ENCODE data around the gene GPC5. TPM values are rescaled to one million over a fixed set of nuclear protein-coding genes. Genes with fewer than 3 reads are reported as not detected.
"Not testable (repeated sequence)": the region's sequence is repeated elsewhere in the genome, so short reads cannot be mapped to it uniquely, and the experiment has no call there.

Gene GPC5
- polyA plus RNA-seq, 2 donors: not detected

DNA sequence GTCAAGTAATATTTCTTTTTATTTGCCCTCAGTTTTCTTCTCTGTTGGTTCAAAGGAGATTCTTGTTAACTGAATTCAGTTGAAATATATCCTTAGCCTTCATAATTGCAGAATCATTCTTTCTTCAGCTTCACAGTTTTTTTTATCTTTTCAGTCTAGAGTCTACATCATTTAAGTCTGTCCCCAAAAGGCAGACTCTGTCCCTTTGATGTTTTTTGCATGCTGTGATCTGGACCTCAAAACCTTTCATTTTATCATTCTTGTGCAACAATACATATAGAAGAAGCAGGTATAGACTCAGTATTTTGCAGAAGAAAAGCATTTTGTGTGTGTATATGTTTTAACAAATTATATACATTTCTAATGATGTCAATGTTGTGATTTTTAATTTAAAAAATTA lies 1093.4 kb downstream of the GPC5 start:
- H3K9me3 ChIP-seq (ENCODE audit: control insufficient read depth in 2 of 2, insufficient read depth in 1 of 2, low read depth in 1 of 2, low read length in 1 of 2): no peaks in the 10 kb centered on the region
- H3K27me3 ChIP-seq (ENCODE audit: control insufficient read depth in 1 of 2, insufficient read depth in 2 of 2, low read length in 2 of 2): no peaks in the 10 kb centered on the region
- no peaks in the 10 kb centered on the region for H3K36me3 ChIP-seq (ENCODE audit: control insufficient read depth in 2 of 2, insufficient read depth in 2 of 2, low read length in 1 of 2)
- H3K4me1 ChIP-seq (ENCODE audit: control insufficient read depth in 2 of 2, insufficient read depth in 2 of 2, low read length in 1 of 2): no peaks in the 10 kb centered on the region
- H3K4me3 ChIP-seq (ENCODE audit: low read depth in 1 of 2, low read length in 2 of 2): no peak overlapping the region
- no peak overlapping the region for H3K27ac ChIP-seq (ENCODE audit: low read depth in 2 of 2, low read length in 1 of 2)

DNA sequence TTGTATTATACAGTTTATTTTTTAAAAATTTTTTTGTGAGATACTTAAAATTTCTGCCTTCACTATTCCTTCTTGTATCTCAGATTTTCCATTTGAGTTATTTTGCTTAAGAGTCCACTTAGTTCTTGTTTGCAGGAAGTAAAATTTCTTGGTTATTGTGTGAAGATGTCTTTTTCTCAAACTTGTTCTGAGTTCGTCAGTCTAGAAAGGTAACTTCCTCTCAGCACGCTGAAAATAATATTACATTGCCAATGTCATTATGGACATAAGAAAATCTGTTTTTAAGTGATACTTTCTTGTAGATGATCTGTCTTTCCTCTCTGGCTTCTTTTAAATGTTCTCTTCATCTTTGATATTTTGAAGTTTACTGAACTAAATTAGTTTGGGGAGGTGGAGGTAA lies 1096.5 kb downstream of the GPC5 start:
- WGBS, 2 donors: 83 to 87% methylated on average over 2 of the region's 2 CpGs
- H3K27me3 ChIP-seq (ENCODE audit: control insufficient read depth in 1 of 2, insufficient read depth in 2 of 2, low read length in 2 of 2): no peaks in the 10 kb centered on the region

DNA sequence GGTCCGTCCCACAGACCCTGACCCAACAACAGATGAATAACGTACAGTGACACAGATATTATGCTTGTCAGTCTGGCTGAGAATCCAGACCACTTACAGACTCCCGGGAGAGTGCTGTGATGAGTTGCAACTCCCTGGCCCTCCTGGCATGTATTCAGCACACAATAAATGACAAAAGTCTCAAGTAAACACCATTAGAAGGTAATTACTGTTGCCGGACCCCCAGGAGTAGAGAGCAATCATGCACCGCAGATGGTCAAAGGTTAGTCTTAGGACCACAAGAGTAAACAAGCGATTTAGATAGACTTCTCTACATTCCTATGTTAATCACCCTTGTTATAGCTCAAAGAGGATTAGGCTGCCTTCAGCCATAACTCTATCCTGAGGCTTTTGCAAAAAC lies 1101.8 kb downstream of the GPC5 start:
- no peak overlapping the region for H3K27ac ChIP-seq (ENCODE audit: low read depth in 2 of 2, low read length in 1 of 2)
- H3K4me1 ChIP-seq (ENCODE audit: control insufficient read depth in 2 of 2, insufficient read depth in 2 of 2, low read length in 1 of 2): no peaks in the 10 kb centered on the region
- H3K36me3 ChIP-seq (ENCODE audit: control insufficient read depth in 2 of 2, insufficient read depth in 2 of 2, low read length in 1 of 2): no peaks in the 10 kb centered on the region
- no peak overlapping the region for H3K4me3 ChIP-seq (ENCODE audit: low read depth in 1 of 2, low read length in 2 of 2)
- peaks cover 0 to 4% of the 10 kb centered on the region in 2 donors for H3K9me3 ChIP-seq (ENCODE audit: control insufficient read depth in 2 of 2, insufficient read depth in 1 of 2, low read depth in 1 of 2, low read length in 1 of 2)
- 45 to 62% methylated on average over 6 of the region's 6 CpGs for WGBS, 2 donors
- H3K27me3 ChIP-seq (ENCODE audit: control insufficient read depth in 1 of 2, insufficient read depth in 2 of 2, low read length in 2 of 2): no peaks in the 10 kb centered on the region

More for the DNA sequence above, 1096.5 kb downstream of the GPC5 start:
- H3K27ac ChIP-seq (ENCODE audit: low read depth in 2 of 2, low read length in 1 of 2): no peak overlapping the region
- H3K4me3 ChIP-seq (ENCODE audit: low read depth in 1 of 2, low read length in 2 of 2): no peak overlapping the region
- H3K36me3 ChIP-seq (ENCODE audit: control insufficient read depth in 2 of 2, insufficient read depth in 2 of 2, low read length in 1 of 2): no peaks in the 10 kb centered on the region
- peaks cover 0 to under 1% of the 10 kb centered on the region in 2 donors for H3K9me3 ChIP-seq (ENCODE audit: control insufficient read depth in 2 of 2, insufficient read depth in 1 of 2, low read depth in 1 of 2, low read length in 1 of 2)
- no peaks in the 10 kb centered on the region for H3K4me1 ChIP-seq (ENCODE audit: control insufficient read depth in 2 of 2, insufficient read depth in 2 of 2, low read length in 1 of 2)

DNA sequence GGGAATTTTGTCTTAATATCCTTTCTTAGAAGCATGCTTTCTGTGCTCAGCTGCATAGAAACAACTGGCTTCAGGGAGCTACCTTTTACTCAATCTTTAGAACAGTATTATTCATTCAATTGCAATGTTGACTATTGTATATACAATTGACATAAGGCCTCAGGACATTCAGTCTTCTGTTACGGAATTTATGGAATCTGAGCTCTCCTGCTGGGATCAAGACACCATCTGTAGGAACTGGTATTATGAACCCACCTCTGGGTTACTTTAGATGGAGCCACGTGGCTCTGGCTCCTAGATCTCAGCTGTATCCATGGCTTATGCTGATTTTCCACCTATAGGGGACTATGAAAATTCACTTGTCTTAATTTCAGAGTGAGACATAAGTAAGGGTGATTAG lies 1112.0 kb downstream of the GPC5 start:
- Histone ChIP-seq H3K27ac (ENCODE audit: low read depth in 2 of 2, low read length in 1 of 2) (no peak overlapping the region), H3K4me3 (ENCODE audit: low read depth in 1 of 2, low read length in 2 of 2) (no peak overlapping the region), H3K4me1 (ENCODE audit: control insufficient read depth in 2 of 2, insufficient read depth in 2 of 2, low read length in 1 of 2) (no peaks in the 10 kb centered on the region), H3K36me3 (ENCODE audit: control insufficient read depth in 2 of 2, insufficient read depth in 2 of 2, low read length in 1 of 2) (no peaks in the 10 kb centered on the region), H3K27me3 (ENCODE audit: control insufficient read depth in 1 of 2, insufficient read depth in 2 of 2, low read length in 2 of 2) (no peaks in the 10 kb centered on the region), H3K9me3 (ENCODE audit: control insufficient read depth in 2 of 2, insufficient read depth in 1 of 2, low read depth in 1 of 2, low read length in 1 of 2) (peaks cover 3% of the 10 kb centered on the region in 2 donors)
- 41 to 50% methylated on average over 2 of the region's 2 CpGs for WGBS, 2 donors

DNA sequence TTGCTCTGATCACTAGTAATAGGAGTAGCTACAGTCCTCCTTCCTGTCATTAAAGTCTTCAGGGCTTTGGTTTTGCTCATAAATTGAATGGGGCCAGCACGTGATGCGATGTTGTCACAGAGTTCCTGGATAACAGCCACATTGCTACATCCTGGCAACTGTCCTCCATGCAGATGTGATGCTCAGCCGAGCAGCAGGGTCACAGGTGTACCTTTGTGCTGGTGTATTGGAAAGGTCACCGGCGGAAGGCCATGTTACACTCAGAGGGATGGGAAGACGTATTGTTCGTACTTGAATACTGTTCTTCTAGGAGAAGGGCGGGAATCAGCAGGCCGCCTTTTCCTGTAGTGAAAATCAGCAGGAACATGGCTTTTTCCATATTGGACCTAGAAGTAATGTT lies 1114.4 kb downstream of the GPC5 start:
- Histone ChIP-seq H3K4me3 (ENCODE audit: low read depth in 1 of 2, low read length in 2 of 2) (no peak overlapping the region), H3K36me3 (ENCODE audit: control insufficient read depth in 2 of 2, insufficient read depth in 2 of 2, low read length in 1 of 2) (no peaks in the 10 kb centered on the region), H3K9me3 (ENCODE audit: control insufficient read depth in 2 of 2, insufficient read depth in 1 of 2, low read depth in 1 of 2, low read length in 1 of 2) (peaks cover 3 to 7% of the 10 kb centered on the region in 2 donors), H3K27me3 (ENCODE audit: control insufficient read depth in 1 of 2, insufficient read depth in 2 of 2, low read length in 2 of 2) (no peaks in the 10 kb centered on the region), H3K27ac (ENCODE audit: low read depth in 2 of 2, low read length in 1 of 2) (no peak overlapping the region), H3K4me1 (ENCODE audit: control insufficient read depth in 2 of 2, insufficient read depth in 2 of 2, low read length in 1 of 2) (no peaks in the 10 kb centered on the region)
- WGBS, 2 donors: 77 to 84% methylated on average over 9 of the region's 9 CpGs

DNA sequence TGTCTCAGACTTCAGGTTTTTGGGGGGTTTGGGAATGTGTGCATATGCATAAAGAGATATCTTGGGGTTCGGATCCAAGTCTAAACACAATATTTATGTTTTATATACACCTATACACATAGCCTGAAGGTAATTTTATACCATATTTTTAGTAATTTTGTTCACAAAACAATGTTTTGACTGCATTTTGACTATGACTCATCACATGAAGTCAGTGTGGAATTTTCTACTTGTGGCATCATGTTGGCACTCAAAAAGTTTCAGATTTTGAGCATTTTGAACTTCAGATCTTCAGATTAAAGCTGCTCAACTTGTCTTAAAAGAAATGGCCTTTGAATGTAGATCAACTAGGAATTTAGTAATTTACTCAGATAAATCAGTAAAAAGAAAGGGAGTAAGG lies 1115.3 kb downstream of the GPC5 start:
- no peak overlapping the region for H3K4me3 ChIP-seq (ENCODE audit: low read depth in 1 of 2, low read length in 2 of 2)
- no peaks in the 10 kb centered on the region for H3K27me3 ChIP-seq (ENCODE audit: control insufficient read depth in 1 of 2, insufficient read depth in 2 of 2, low read length in 2 of 2)
- peaks cover 3 to 7% of the 10 kb centered on the region in 2 donors for H3K9me3 ChIP-seq (ENCODE audit: control insufficient read depth in 2 of 2, insufficient read depth in 1 of 2, low read depth in 1 of 2, low read length in 1 of 2)
- H3K27ac ChIP-seq (ENCODE audit: low read depth in 2 of 2, low read length in 1 of 2): no peak overlapping the region
- WGBS, 2 donors: 3 to 29% methylated on average over 1 of the region's 1 CpG
- no peaks in the 10 kb centered on the region for H3K36me3 ChIP-seq (ENCODE audit: control insufficient read depth in 2 of 2, insufficient read depth in 2 of 2, low read length in 1 of 2)
- H3K4me1 ChIP-seq (ENCODE audit: control insufficient read depth in 2 of 2, insufficient read depth in 2 of 2, low read length in 1 of 2): no peaks in the 10 kb centered on the region

DNA sequence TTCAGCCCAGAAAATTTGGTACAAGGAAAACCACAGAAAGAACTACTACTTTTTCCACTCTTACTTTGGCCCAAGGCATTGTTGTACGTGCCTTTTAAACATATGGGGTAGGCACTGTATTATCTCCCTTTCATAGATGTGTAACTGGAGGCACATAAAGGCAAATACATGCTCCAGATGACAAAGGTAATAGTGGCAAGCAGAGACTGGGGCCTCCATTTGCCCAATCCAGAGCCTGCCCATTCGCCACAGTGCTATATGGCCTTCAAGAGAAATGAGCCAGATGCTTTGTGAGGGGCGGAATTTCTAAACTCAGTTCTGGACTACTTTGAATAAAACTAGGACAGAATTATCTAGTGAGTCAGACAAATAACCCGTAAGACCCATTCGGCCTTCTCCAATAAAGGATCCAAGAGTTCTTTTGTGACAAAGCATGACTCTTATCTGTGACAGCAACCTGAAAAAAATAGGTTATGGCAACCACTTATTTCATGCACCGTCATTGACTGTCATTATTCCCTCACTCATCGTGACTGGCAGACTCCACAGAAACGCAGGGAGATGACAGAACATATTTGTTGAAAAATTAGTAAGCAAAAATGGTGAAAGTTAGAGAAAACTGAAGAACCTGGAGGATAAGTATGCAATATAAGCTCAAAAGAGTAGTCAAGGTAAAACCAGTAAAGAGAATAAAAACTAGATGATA lies 1116.2 kb downstream of the GPC5 start:
- no peak overlapping the region for H3K4me3 ChIP-seq (ENCODE audit: low read depth in 1 of 2, low read length in 2 of 2)
- no peaks in the 10 kb centered on the region for H3K27me3 ChIP-seq (ENCODE audit: control insufficient read depth in 1 of 2, insufficient read depth in 2 of 2, low read length in 2 of 2)
- H3K9me3 ChIP-seq (ENCODE audit: control insufficient read depth in 2 of 2, insufficient read depth in 1 of 2, low read depth in 1 of 2, low read length in 1 of 2): peaks cover 3 to 7% of the 10 kb centered on the region in 2 donors
- no peaks in the 10 kb centered on the region for H3K36me3 ChIP-seq (ENCODE audit: control insufficient read depth in 2 of 2, insufficient read depth in 2 of 2, low read length in 1 of 2)
- no peak overlapping the region for H3K27ac ChIP-seq (ENCODE audit: low read depth in 2 of 2, low read length in 1 of 2)
- H3K4me1 ChIP-seq (ENCODE audit: control insufficient read depth in 2 of 2, insufficient read depth in 2 of 2, low read length in 1 of 2): no peaks in the 10 kb centered on the region
- WGBS, 2 donors: 88% methylated on average over 8 of the region's 8 CpGs

DNA sequence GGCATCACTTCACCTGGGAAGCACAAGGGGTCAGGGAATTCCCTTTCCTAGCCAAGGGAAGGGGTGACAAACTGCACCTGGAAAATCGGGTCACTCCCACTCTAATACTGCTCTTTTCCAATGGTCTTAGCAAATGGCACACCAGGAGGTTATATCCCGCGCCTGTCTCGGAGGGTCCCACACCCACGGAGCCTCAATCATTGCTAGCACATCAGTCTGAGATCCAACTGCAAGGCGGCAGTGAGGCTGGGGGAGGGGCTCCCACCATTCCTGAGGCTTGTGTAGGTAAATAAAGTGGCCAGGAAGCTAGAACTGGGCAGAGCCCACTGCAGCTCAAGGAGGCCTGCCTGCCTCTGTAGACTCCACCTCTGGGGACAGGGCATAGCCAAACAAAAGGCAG lies 1118.5 kb downstream of the GPC5 start:
- 93 to 95% methylated on average over 6 of the region's 6 CpGs for WGBS, 2 donors
- H3K36me3 ChIP-seq (ENCODE audit: control insufficient read depth in 2 of 2, insufficient read depth in 2 of 2, low read length in 1 of 2); H3K4me1 ChIP-seq (ENCODE audit: control insufficient read depth in 2 of 2, insufficient read depth in 2 of 2, low read length in 1 of 2); H3K27ac ChIP-seq (ENCODE audit: low read depth in 2 of 2, low read length in 1 of 2); H3K4me3 ChIP-seq (ENCODE audit: low read depth in 1 of 2, low read length in 2 of 2); H3K9me3 ChIP-seq (ENCODE audit: control insufficient read depth in 2 of 2, insufficient read depth in 1 of 2, low read depth in 1 of 2, low read length in 1 of 2); H3K27me3 ChIP-seq (ENCODE audit: control insufficient read depth in 1 of 2, insufficient read depth in 2 of 2, low read length in 2 of 2): not testable (repeated sequence)

DNA sequence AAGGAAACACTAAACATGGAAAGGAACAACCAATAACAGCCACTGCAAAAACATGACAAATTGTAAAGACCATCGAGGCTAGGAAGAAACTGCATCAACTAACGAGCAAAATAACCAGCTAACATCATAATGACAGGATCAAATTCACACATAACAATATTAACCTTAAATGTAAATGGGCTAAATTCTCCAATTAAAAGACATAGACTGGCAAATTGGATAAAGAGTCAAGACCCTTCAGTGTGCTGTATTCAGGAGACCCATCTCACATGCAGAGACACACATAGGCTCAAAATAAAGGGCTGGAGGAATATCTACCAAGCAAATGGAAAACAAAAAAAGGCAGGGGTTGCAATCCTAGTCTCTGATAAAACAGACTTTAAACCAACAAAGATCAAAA lies 1120.2 kb downstream of the GPC5 start:
- not testable (repeated sequence) for H3K4me1 ChIP-seq (ENCODE audit: control insufficient read depth in 2 of 2, insufficient read depth in 2 of 2, low read length in 1 of 2); H3K27me3 ChIP-seq (ENCODE audit: control insufficient read depth in 1 of 2, insufficient read depth in 2 of 2, low read length in 2 of 2); H3K9me3 ChIP-seq (ENCODE audit: control insufficient read depth in 2 of 2, insufficient read depth in 1 of 2, low read depth in 1 of 2, low read length in 1 of 2); H3K27ac ChIP-seq (ENCODE audit: low read depth in 2 of 2, low read length in 1 of 2); H3K36me3 ChIP-seq (ENCODE audit: control insufficient read depth in 2 of 2, insufficient read depth in 2 of 2, low read length in 1 of 2); H3K4me3 ChIP-seq (ENCODE audit: low read depth in 1 of 2, low read length in 2 of 2)
- whole genome bisulfite sequencing, 2 donors: 65 to 66% methylated on average over 2 of the region's 2 CpGs

DNA sequence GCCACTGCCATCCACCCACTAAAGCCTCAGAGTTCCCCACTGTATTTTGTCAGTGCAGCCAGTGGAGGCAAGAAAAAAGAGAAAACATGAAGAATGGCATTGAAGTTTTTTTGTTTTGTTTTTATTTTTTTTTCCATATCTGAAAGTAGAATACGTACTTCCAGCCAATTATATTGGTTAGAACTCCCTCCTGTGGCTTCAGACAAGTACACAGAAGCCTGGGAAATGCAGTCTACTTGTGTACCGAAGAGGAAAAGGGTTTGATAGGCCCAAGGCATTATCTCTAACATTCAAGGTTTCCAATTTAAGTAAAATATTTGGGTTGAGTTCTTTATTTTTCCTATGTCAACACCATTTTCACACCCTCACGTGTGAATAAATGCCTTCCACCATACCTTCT lies 1131.9 kb downstream of the GPC5 start:
- H3K27ac ChIP-seq (ENCODE audit: low read depth in 2 of 2, low read length in 1 of 2): no peak overlapping the region
- H3K36me3 ChIP-seq (ENCODE audit: control insufficient read depth in 2 of 2, insufficient read depth in 2 of 2, low read length in 1 of 2): no peaks in the 10 kb centered on the region
- 54 to 57% methylated on average over 3 of the region's 3 CpGs for WGBS, 2 donors
- H3K4me3 ChIP-seq (ENCODE audit: low read depth in 1 of 2, low read length in 2 of 2): no peak overlapping the region
- H3K9me3 ChIP-seq (ENCODE audit: control insufficient read depth in 2 of 2, insufficient read depth in 1 of 2, low read depth in 1 of 2, low read length in 1 of 2): peaks cover 2 to 3% of the 10 kb centered on the region in 2 donors
- H3K27me3 ChIP-seq (ENCODE audit: control insufficient read depth in 1 of 2, insufficient read depth in 2 of 2, low read length in 2 of 2): no peaks in the 10 kb centered on the region
- H3K4me1 ChIP-seq (ENCODE audit: control insufficient read depth in 2 of 2, insufficient read depth in 2 of 2, low read length in 1 of 2): no peaks in the 10 kb centered on the region

All from esophagus (tissue), 2 donors.